Measurements from ENCODE around the gene BBS4.

DNA sequence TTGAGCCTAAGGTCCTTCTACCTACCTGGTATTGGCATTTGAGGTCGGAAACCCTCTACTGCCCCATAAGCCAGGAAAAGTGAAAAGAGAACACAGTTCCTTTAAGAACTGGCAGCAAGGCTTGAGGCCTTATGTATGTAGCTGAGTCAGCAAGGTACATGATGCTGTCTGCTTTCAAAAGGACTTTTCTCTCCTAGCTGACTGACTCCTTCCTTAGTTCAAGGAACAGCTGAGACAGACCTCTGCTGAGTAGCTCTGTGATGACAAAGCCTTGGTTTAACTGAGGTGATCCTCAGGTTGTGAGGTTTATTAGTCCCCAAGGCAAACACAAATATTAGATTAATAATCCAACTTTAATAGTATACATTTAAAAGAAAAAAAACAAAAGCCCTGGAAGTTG is 51.7 kb downstream of the BBS4 start:
- TF ChIP-seq, protein P1, sequence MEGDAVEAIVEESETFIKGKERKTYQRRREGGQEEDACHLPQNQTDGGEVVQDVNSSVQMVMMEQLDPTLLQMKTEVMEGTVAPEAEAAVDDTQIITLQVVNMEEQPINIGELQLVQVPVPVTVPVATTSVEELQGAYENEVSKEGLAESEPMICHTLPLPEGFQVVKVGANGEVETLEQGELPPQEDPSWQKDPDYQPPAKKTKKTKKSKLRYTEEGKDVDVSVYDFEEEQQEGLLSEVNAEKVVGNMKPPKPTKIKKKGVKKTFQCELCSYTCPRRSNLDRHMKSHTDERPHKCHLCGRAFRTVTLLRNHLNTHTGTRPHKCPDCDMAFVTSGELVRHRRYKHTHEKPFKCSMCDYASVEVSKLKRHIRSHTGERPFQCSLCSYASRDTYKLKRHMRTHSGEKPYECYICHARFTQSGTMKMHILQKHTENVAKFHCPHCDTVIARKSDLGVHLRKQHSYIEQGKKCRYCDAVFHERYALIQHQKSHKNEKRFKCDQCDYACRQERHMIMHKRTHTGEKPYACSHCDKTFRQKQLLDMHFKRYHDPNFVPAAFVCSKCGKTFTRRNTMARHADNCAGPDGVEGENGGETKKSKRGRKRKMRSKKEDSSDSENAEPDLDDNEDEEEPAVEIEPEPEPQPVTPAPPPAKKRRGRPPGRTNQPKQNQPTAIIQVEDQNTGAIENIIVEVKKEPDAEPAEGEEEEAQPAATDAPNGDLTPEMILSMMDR (IDR thresholded peaks at IDR 0.05): no peak
- no peak for TF ChIP-seq POLR2A (IDR thresholded peaks at IDR 0.05)
- TF ChIP-seq EP300 (IDR thresholded peaks at IDR 0.05): no peak
